Measurements from ENCODE around the gene LPP. TPM values are rescaled to one million over a fixed set of nuclear protein-coding genes. Genes with fewer than 3 reads are reported as not detected.

LPP gene
- total RNA-seq, 1 donor from 2014 or later, result 1,791 TPM

DNA sequence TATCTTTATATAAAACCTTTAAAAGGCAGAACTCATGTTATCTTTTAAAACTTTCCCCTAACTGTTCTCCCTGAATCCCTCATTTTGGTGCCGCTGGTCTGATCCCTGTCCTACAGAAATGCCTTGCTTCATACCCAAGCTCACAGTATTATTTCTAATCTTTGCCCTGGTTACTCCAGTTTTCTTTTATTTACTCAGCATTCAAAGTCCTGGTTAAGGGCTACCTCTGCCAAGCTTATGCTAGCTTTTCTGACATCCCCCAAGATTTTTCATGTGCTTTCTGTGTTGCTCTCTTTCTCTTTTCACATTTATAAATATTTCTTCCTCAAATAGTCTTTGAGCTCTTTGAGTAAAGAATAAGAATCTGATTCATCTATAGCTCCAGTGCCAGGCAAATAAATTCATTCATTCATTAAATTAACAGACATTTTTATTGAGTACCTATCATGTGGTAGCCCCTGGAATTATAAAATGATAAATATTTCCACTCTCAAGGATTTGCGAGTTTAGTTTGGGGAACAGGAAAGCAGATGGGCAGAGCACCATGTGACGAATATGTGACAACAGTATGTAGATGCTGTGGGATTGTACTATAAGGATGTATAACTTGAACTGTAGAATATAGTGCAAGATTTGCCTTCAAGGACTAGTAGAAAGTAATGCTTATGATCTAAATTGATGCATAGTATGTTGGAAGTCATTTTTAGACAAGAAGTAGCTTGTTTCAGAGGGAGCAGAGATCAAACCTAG lies 247.5 kb downstream of the LPP start:
- TF ChIP-seq, protein P1, sequence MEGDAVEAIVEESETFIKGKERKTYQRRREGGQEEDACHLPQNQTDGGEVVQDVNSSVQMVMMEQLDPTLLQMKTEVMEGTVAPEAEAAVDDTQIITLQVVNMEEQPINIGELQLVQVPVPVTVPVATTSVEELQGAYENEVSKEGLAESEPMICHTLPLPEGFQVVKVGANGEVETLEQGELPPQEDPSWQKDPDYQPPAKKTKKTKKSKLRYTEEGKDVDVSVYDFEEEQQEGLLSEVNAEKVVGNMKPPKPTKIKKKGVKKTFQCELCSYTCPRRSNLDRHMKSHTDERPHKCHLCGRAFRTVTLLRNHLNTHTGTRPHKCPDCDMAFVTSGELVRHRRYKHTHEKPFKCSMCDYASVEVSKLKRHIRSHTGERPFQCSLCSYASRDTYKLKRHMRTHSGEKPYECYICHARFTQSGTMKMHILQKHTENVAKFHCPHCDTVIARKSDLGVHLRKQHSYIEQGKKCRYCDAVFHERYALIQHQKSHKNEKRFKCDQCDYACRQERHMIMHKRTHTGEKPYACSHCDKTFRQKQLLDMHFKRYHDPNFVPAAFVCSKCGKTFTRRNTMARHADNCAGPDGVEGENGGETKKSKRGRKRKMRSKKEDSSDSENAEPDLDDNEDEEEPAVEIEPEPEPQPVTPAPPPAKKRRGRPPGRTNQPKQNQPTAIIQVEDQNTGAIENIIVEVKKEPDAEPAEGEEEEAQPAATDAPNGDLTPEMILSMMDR (IDR thresholded peaks at IDR 0.05), result no peak
- DNase-seq (ENCODE audit: low spot score in 2 of 2), result no peak
- Histone ChIP-seq H3K27me3 (no peaks in the 10 kb centered on the region), H3K4me1 (peaks cover 4 to 50% of the 10 kb centered on the region in 2 donors), H3K9me3 (no peaks in the 10 kb centered on the region), H3K36me3 (peaks cover 3 to 9% of the 10 kb centered on the region in 2 donors), H3K27ac (no peak overlapping the region), H3K4me3 (no peak overlapping the region)
- intact Hi-C loops (cut with DNase I), result no loop called here

DNA sequence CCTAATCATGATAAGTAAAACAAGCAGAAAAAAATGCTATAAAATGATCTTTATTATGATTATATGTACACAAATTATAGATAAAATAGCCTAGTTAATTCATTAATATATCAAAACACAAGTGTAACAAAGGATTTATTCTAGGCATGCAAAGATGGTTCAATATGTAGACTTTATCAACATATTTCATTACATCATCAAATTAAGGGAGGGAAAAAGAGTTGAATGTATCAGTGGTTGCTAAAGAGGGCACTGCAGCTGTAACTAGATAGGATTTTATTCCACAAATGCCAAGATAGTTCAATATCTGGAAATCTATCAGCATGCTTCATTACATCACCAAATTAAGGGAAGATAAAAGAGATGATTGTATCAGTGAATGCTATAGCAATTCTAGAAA lies 248.3 kb downstream of the LPP start:
- no peaks in the 10 kb centered on the region for H3K27me3 ChIP-seq
- intact Hi-C loops (cut with DNase I), result no loop called here
- no peaks in the 10 kb centered on the region for H3K9me3 ChIP-seq
- H3K4me1 ChIP-seq, result peaks cover 4 to 41% of the 10 kb centered on the region in 2 donors
- H3K4me3 ChIP-seq, result no peak overlapping the region
- DNase-seq (ENCODE audit: low spot score in 2 of 2), result no peak
- no peak overlapping the region for H3K27ac ChIP-seq
- H3K36me3 ChIP-seq, result peaks cover 6 to 17% of the 10 kb centered on the region in 2 donors
- TF ChIP-seq, protein P1 (IDR thresholded peaks at IDR 0.05), result no peak

DNA sequence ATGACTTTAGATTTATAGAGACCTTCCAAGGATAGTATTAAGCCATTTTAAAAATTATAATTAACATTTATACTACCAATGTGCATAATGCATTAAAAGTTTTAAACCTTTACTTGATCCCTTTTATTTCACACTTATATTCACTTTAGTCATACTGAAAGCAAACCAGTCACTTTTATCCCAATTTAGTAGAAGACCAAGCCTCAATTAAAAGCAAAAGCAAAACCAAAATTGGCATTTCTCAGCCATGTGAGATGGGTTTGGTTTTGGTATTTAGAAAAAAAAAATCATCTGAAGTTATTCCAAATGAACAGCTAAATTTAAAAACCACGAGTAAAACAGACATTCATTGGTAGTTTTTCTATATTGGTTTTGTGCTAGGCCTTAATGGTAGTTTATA lies 249.4 kb downstream of the LPP start:
- Histone ChIP-seq H3K36me3 (peaks cover 14 to 25% of the 10 kb centered on the region in 2 donors), H3K4me3 (no peak overlapping the region), H3K4me1 (peaks cover 0 to 30% of the 10 kb centered on the region in 2 donors), H3K27me3 (no peaks in the 10 kb centered on the region), H3K27ac (no peak overlapping the region), H3K9me3 (no peaks in the 10 kb centered on the region)
- intact Hi-C loops (cut with DNase I), result no loop called here
- no peak for DNase-seq (ENCODE audit: low spot score in 2 of 2)
- TF ChIP-seq, protein P1 (IDR thresholded peaks at IDR 0.05), result no peak

DNA sequence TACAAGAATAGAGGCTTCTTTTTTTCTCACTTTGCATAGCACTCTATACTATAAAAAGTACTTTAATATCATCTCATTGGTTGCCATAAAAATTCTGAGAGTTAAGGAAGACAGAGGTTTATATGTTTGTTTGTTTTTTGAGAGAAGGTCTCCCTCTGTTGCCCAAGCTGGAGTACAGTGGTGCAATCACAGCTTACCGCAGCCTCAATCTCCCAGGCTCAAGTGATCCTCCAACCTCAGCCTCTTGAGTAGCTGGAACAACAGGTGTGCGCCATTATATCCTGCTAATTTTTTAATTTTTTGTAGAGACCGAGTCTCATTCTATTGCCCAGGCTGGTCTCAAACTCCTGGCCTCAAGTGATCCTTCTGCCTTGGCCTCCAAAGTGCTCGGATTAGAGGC lies 250.2 kb downstream of the LPP start:
- TF ChIP-seq, protein P1 (IDR thresholded peaks at IDR 0.05), result no peak
- no peak for DNase-seq (ENCODE audit: low spot score in 2 of 2)
- no peak overlapping the region for H3K27ac ChIP-seq
- peaks cover 17 to 27% of the 10 kb centered on the region in 2 donors for H3K36me3 ChIP-seq
- no peak overlapping the region for H3K4me3 ChIP-seq
- intact Hi-C loops (cut with DNase I), result no loop called here
- peaks cover 0 to 24% of the 10 kb centered on the region in 2 donors for H3K4me1 ChIP-seq
- no peaks in the 10 kb centered on the region for H3K27me3 ChIP-seq
- H3K9me3 ChIP-seq, result no peaks in the 10 kb centered on the region

DNA sequence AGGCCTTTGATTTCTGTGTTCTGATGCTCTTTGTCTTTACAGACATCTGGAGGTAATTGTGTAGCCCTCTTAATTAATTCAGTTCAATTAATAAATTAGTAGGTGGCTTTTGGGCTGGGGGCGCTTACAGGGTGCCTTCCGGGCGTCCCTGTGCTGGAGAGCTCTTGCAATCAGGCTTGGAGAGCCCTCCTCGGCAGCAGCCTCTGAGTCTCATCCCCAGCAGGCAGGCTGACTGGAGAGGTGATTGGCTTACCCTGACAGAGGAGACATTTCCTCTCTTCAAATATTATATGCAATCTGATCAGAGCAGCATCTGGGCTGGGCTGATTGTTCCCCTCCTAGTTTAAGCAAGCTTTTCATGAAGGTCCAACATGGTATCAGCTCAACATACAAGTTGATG lies 250.7 kb downstream of the LPP start:
- DNase-seq (ENCODE audit: low spot score in 2 of 2), result no peak
- H3K27ac ChIP-seq, result no peak overlapping the region
- no peaks in the 10 kb centered on the region for H3K9me3 ChIP-seq
- intact Hi-C loops (cut with DNase I), result no loop called here
- H3K4me3 ChIP-seq, result no peak overlapping the region
- peaks cover 0 to 25% of the 10 kb centered on the region in 2 donors for H3K4me1 ChIP-seq
- TF ChIP-seq, protein P1 (IDR thresholded peaks at IDR 0.05), result no peak
- H3K27me3 ChIP-seq, result no peaks in the 10 kb centered on the region
- H3K36me3 ChIP-seq, result peaks cover 14 to 27% of the 10 kb centered on the region in 2 donors
